GM19238 (cell line): ENCODE measurements around the gene CPLANE1.
"Not testable (repeated sequence)": the region's sequence is repeated elsewhere in the genome, so short reads cannot be mapped to it uniquely, and the experiment has no call there.

Experiments
- DNase-seq: peaks from one replicate; pipeline ENCODE4 v3.0.0; 2011; ENCODE audit warnings: low spot score; ENCODE audit not compliant: insufficient read length

CPLANE1 gene

DNA sequence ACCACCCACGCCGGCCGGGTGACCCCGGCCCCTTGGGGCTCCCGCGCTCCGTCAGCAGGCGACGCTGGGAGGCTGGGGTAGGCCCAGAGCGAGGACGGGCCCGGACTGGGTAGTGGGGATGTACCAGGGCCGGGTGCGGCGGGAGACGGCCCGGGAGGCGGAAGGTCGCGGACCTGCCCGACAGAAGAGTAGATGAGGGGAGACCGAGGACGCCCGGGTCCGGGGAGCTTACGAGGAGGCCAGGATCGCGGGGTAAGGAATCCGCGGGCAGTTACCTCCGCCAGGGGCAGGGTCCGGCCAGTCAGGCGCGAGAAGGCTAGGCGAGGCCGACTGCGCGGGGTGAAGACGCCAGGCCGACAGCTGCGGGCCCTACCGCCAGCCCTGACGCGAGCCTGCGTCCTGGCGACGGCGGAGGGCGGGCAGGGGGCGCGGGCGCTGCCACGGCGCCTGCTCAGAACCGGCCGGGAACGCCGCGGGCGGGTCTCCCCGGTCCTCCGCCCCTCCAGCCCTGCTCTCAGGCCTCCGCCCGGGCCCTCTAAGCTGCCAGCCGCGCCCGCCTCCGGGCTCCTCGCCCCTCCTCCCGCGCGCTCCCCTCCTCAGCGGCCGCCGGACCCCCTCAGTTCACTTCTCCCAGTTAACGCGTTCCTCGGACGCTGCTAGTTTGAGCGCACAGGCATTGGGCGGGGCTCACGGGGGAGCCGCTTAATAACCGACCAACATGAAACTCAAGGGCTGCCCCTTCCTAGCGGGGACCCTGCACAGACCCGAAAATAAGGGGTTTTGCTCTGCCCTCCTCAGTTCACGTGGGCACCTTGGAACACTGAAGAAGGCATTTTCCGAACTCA is at the start of gene CPLANE1:
Gene CPLANE1, minus strand, starts transcription at position 407 of the 845 bp plus-strand sequence. CDS start 1,678 bp downstream, outside the sequence.
- peak; percentile 63 for DNase-seq

DNA sequence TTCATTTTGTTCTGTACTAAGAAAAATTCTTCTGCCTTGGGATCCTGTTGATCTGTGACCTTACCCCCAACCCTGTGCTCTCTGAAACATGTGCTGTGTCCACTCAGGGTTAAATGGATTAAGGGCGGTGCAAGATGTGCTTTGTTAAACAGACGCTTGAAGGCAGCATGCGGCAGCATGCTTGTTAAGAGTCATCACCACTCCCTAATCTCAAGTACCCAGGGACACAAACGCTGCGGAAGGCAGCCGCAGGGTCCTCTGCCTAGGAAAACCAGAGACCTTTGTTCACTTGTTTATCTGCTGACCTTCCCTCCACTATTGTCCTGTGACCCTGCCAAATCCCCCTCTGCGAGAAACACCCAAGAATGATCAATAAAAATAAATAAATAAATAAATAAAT is 47.1 kb upstream of the CPLANE1 start:
- DNase-seq: not testable (repeated sequence)

DNA sequence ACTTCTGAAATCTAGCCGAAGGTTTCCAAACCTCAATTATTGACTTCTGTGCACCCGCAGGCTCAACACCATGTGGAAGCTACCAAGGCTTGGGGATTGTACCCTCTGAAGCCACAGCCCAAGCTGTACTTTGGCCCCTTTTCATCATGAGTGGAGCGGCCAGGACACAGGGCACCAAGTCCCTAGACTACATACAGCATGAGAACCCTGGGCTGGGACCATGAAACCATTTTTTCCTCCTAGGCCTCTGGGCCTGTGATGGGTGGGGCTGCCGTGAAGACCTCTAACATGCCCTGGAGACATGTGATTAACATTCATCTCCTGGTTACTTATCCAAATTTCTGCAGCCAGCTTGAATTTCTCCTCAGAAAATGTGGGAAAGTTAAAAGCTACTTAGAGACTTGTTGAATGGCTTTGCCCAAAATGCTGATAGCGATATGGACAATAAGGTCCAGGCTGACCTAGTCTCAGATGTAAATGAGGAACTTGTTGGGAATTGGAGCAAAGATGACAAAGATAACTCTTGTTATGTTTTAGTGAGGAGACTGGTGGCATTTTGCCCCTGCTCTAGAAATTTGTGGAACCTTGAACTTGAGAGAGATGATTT is 34.1 kb upstream of the CPLANE1 start:
- DNase-seq: no peak

DNA sequence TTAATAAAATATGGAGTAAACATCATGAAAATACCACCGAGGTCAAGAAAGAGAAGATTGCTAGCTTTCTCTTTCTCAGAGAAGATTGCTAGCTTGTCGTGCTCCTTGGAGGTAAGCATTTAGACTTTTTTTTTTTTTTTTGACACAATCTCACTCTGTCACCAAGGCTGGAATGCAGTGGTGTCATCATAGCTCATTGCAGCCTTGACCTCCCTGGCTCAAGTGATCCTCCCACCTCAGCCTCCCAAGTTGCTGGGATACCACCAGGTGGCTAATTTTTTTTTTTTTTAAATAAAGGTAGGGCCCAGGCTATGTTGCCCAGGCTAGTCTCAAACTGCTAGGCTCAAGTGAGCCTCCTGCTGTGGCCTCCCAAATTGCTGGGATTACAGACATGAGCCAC is 26.3 kb upstream of the CPLANE1 start:
- no peak for DNase-seq

DNA sequence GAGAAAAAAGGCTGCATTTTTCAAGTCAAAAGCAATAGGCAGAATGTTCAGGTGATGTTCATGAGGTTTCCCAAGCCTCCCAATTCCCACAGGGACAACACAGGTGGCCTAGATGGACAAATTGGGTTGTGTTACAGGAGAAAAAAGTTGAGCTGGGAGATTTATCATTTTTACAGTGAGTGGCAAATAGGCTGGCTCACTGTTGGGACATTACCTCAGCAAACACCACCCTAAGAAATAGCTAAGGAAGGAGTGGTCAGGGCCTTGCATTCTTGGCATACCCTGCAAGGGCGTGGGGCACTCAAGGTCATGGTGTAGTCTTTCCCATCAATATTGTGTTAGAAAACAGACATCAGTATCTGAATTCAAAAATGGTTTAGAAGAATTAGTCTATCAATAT is 23.3 kb upstream of the CPLANE1 start:
- DNase-seq: no peak

DNA sequence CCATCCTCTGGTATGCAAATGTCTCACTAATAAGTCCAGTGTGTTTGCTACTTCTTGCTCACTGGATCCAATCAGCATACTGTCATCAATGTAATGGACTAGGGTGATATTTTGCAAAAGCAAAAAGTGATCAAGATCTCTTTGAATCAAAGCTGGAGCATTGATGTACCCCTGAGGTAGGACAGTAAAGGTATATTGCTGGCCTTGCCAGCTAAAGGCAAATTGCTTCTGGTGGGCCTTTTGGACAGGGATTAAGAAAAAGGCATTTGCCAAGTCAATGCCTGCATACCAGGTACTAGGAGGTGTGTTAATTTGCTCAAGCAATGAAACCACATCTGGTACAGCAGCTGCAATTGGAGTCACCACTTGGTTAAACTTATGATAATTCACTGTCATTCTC is 18.9 kb upstream of the CPLANE1 start:
- not testable (repeated sequence) for DNase-seq

DNA sequence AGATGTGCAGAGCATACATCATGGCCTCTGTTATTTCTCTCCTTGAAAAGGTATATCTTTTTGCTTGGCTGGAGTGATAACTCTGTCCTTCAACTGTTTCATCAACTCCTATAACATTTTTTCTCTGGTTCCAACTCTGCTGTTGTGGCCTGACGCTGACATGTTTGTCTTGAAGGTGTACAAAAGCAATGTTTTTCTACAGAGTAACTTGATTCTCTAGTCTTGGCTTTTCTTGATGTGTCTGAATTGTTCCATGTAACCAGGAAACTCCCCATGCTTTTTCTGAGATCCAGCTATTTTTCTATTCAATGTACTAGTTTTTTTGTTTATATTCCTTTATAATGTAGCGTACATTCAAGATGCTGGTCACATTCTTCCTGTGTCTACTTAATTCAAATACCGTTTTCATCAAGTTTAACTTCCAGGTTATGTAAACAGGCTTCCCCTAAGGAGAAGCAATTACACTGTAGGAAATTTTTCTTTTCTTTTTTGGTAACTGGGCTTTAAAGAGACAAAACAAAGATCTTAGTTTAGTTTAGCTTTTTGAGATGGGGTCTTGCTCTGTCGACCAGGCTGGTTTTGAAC is 6.7 kb upstream of the CPLANE1 start:
- DNase-seq: no peak

DNA sequence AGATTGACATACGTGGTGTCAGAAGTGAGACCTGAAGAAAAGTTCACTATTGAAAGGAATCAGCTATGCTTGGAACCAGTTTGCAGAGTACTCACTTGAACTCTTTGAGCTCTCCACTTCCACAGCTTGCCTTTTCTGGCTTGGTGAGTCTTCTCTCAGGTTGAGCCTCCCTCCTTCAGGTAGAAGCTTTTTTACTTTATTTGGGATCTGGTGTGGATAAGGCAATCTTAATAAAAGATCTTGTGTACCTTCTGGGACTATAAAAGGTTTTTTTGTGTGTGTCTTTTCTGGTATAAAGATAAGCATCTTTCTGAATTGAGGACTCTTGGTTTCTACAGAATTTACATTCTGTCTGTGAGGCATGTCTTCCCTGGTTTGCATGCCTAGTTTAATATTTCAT is 5.4 kb upstream of the CPLANE1 start:
- no peak for DNase-seq

DNA sequence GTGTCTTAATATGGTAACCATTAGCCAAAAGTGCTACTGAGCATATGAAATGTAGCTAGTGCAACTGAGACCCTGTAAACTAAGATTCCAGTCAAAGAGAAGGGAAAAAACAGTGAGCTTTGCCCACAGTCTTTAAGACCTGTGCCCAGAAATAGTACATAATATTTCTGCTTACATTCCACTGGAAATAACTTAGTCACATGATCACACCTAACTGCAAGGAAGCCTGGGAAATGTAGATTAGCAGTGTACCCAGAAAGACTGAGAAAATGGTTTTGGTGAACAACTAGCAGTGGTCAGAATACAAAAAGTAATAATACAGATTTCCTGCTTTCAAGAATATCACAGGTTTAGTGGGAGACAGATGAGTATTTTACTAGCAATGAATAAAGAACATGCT is 2.5 kb upstream of the CPLANE1 start:
- no peak for DNase-seq

DNA sequence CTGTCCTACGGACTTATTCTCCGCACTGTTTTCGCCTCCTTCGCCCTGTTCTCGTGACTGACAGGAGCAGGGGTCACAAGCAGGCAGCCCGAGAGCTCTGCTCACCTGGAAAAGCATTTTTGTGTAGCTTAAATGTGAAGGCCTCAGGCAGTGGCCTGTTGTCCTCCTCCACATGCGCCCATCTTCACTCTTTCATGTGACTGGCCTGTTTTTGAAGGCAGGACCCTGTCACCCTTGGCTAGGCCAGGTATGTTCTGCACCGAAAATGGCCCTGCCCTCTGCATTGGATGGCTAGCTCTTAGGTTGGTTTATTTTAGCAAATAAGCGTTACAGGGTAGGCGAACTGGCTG is 614 bp upstream of the CPLANE1 start:
- DNase-seq: no peak

DNA sequence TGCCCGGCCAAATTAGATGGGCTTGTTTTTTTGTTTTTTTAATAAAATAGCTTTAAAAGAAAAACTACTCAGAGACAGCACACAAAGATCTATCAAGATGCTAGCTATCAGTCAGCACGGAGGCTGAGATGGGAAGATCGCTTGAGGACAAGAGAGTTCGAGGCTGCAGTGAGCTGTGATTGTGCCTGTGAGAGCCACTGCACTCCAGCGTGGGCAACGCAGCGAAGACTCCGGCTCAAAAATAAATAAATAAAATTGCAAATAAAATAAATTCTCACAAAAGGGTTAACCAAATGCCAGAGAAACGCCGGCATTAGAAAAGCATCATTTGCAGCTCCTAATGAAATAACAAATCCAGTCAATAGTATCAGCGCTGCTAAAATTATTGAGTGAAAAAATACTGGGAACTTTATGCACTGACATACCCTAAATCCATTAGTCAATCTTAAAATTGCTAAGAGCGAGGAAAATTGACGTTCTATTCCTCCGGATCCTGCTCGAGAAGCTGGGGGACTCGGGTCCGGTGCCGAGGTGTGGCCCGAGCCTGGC is 681 bp downstream of the CPLANE1 start:
- no peak for DNase-seq

DNA sequence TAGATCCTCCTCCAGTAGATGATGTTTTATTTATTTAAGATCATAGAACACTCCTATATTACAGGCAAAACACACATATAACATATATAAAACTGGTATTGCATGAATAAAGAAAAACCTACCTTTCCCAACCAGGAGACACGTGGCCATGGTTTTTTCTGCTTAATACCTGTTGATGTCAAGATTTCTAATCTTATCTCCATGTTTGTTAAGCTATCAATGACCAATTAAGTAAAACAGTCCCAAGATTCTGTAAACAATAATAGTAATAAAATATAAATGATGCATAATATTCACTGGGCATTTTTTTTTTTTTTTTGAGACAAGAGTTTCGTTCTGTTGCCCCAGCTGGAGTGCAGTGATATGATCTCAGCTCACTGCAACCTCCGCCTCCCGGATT is 1.7 kb downstream of the CPLANE1 start:
- no peak for DNase-seq

DNA sequence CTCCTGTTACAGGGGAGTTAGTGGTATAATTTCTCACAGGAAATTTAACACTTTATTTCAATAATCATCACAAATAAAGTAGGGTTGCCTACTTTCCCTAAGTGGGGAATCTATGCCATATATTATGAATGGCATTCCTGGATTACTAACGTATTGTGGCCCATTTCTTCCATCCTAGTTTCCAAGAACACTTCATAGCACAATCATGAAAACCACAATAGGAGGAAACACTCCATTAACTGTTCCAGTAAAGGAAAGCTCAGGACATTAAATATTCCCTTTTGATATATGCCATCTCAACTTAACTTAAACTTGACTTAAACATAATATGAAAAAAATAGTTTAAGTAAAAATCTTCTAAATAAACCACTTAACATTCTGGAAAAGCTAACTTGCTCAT is 2.1 kb downstream of the CPLANE1 start:
- no peak for DNase-seq

DNA sequence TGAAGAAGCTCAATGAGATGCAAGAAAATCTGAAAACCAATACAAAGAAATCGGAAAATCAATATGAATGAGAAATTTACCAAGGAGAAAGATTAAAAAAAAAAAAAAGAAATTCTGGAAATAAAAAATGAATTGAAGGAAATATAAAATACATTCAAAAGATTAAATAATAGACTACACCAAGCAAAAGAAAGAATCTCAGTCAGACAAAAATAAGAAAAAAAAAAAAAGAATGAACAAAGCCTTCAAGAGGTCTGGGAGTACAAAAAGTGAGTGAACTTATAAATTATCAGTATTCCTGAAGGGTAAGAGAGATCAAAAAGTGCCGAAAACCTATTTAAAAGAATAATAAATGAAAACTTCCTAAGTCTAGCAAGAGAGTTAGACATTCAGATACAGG is 14.9 kb downstream of the CPLANE1 start:
- no peak for DNase-seq

DNA sequence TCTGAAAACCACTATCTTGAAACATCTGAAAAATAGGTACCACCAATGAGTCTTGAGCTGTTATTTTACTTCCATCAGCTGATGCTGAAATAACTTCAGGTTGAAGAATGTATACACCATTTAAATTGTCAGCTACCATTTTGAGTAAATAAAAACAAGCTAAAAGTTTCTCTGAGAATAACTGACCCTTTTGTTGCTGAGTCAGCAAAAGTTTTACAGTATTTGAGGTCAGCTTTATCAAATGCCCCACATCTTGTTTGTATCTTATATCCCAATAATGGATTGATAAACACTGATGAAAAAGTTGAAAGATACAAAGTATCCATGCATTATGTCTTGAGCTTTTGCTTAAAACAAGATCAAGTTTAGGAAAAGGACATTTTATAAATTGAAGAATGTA is 22.8 kb downstream of the CPLANE1 start:
- no peak for DNase-seq

DNA sequence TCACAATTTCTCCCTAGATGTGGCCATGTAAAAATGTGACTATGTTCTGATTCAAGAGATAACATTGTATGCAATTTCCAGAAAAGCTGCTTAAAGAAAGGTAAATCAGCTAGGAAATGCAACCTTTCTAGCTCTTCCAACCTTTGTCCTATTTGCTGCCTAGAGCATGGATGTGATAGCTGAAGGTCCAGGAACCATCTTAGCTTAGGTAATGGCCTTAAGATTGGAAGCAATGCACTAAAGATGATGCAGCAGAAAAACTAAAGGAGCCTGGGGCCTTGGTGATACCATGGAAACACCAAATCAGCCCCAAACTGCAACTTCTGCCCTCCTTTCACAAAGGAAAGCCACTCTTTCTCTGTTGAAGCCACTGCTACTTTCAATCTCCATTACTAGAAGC is 27.0 kb downstream of the CPLANE1 start:
- DNase-seq: no peak

DNA sequence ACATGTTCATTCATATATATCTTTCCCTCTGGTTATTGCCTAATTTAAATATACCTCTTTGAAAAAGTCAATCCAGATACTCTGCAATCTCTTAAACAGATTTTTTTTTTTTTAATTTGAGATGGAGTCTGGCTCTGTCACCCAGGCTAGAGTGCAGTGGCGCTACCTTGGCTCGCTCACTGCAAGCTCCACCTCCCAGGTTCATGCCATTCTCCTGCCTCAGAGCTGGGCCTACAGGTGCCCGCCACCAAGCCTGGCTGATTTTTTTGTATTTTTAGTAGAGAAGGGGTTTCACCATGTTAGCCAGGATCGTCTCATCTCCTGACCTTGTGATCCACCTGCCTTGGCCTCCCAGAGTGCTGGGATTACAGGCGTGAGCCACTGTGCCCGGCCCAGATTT is 28.8 kb downstream of the CPLANE1 start:
- not testable (repeated sequence) for DNase-seq

DNA sequence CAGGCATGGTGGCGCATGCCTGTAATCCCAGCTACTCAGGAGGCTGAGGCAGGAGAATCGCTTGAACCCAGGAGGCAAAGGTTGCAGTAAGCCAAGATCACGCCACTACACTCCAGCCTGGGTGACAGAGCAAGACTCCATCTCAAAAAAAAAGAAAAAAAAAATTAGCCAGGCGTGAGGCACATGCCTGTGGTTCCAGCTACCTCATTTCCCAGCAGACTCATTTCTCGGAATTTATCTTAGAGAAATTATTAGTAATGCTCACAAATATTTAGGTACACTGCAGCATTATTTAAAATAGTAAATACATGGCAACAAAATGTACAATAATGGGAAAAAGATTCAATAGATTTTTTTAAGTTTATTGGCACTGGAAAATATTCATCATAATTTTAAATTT is 29.8 kb downstream of the CPLANE1 start:
- not testable (repeated sequence) for DNase-seq

DNA sequence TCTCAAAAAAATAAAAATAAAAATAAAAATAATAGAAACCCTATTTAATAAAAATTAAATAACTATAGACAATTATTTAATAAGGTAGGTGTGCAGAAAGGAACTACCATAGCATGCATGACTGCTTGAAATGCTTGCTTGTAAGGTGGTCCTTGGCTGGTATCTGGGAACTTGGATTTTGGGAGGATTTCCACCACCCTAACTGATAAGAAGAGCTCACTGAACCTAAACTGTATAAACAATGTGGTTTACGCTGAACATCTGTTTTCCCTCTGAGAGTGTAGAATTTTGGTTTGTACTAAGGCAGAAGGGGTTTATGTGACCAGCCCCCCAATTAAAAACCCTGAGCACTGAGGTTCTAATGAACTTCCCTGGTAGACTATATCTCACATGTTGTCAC is 31.2 kb downstream of the CPLANE1 start:
- DNase-seq: no peak

DNA sequence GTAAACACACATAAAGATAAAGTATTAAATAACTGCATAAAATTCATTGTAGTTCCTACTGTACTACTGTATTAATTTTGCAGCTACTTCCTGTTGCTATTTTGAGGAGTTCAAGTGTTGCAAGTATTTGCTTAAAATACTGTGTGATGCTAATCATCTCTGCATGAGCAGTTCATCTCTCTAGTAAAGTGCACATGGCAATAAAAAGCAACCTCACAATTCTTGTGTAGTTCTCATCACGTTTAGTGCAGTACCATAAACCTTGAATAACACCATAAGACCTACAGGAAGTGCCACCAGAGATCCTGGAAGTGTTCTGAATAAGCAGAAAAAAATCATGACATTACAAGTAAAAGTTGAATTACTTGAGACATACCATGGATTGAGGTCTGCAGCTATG is 34.6 kb downstream of the CPLANE1 start:
- DNase-seq: no peak

DNA sequence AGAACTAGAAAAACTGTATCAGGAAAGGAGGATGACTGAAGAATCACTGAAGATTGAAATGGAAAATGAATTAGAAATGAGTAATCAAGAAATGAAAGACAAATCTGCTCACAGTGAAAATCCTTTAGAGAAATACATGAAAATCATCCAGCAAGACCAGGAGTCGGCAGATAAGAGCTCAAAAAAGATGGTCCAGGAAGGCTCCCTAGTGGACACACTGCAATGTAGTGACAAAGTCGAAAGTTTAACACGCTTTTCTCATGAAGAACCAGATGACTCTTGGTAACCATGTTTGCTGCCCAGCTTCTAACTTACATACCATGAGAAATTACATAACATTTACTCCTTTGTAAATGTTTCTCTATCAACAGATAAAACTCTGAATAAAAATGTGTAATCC is 37.1 kb downstream of the CPLANE1 start:
- DNase-seq: no peak

DNA sequence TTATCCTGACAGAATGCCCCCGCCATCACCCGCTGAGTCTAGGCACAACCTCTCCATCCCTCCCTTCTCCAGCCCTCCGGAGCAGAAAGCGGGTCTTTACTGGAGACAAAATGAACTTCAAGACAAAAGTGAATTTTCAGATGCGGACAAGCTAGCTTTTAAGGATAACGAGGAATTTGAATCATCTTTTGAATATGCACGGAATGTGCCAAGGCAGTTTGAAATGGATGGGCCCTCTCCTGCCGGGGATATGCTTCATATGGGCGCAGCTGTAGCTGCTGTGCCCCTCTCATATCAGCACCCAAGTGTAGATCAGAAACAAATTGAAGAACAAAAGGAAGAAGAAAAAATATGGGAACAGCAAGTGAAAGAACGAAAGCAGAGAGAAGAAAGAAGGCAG is 37.5 kb downstream of the CPLANE1 start:
- DNase-seq: no peak
